Renal cortex interstitium (tissue), 11 donors: ENCODE results near the gene ADAD1. TPM values are rescaled to one million over a fixed set of nuclear protein-coding genes. Genes with fewer than 3 reads are reported as not detected.

Source experiments
- DNase-seq, 11 donors: peaks; one replicate each; pipeline ENCODE4 v3.0.0-alpha.2; 2013; ENCODE audit warnings: low read depth in 9 of 11, low spot score in 4 of 11; ENCODE audit errors: extremely low read depth in 1 of 11
- polyA plus RNA-seq, 3 donors: library from polyadenylated mRNA; unstranded; fragments of 120-200 nt; gene quantifications; one replicate each; pipeline ENCODE4 v1.2.1, GENCODE V29; 2013; ENCODE audit not compliant: insufficient read length in 3 of 3

The ADAD1 gene
- polyA plus RNA-seq, 3 donors, result not detected

- no peak for DNase-seq
Observed at GRCh38 chr4:122434285-122434684, 55.5 kb downstream of the ADAD1 start.

- DNase-seq, result no peak
Observed at GRCh38 chr4:122450847-122451246, 72.0 kb downstream of the ADAD1 start.

- DNase-seq, result peak in 1 of 11 donors; percentile 3
Observed at GRCh38 chr4:122453384-122453995, 74.7 kb downstream of the ADAD1 start.

DNA sequence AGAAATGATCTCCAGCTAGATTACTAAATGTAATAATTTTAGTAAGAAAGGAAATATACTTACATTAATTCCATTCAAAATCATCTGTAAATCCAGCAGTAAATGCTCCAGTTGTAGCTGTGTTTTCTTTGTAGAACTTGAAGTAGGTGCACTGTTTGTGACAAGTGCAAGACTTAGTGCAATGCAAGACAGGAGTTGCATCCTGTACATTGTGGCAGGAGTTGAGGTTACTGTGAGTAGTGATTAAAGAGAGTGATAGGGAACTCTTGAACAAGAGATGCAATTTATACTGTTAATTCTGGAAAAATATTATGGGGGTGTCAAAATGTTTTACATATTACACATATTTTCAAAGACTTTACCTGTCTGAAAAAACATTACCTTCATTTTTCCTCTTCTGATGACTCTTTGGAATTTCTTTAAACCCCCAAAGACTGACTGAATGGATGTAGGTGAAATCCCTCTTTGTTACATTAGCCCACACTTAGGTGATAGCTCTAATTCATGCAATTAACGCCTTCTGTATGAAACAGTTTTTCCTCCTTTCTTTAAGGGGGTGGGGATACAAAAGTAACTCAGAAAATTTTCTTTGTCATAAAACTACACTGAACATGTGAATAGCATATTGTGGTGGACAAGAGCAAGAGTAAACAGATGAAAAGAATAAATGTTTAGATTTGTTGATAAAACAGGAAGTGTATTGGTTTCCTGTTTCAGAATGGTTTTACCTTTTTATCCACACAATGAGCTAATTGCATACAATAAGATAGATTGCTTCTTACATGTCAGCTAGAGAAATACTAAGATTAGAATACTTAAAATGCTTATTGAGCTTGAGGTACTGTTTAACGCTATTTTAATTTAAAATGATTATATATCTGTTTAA, 77.7 kb downstream of the ADAD1 start, which contains the start of gene IL2:
Gene IL2, minus strand, starts transcription at position 495 of the 886 bp plus-strand sequence. Its CDS starts 285 bp downstream, at position 210.
- no peak for DNase-seq

DNA sequence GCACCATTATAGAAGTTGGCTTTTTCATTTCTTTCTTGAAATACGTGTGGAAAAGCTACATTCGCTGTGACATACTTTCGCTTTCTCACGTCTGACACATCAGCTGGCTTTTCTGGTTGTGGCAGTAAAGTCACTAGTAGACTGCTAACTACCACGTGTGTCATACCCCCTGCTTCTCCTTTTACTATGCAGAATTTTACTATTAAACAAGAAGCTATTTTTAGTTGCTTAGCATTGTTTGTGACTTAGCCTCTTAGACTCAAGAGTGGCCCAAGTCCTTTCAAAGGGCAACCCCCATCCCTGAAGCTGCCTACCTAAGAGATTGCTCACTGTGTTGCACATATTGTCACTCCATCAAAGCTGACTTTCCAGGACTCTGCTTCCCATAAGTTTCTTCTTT, 79.8 kb downstream of the ADAD1 start:
- no peak for DNase-seq

DNA sequence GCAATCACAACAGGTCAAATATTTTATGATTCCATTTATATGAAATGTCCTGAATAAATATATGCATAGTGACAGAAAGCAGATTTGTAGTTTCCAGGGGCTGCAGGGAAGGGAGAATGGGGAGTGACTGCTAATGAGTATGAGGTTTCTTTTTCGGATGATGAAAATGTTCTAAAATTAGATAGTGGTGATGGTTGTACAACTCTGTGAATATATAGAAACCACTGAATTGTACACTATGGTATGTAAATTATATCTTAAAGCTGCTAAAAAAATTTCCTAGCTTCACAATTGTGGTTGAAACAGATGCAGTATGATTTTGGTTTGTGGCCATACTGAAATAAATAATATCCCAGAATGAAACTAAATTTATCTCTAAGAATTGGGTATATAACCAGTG, 90.6 kb downstream of the ADAD1 start:
- DNase-seq, result no peak

GRCh38 chr4:122475233-122475632, 96.4 kb downstream of the ADAD1 start:
- no peak for DNase-seq

DNA sequence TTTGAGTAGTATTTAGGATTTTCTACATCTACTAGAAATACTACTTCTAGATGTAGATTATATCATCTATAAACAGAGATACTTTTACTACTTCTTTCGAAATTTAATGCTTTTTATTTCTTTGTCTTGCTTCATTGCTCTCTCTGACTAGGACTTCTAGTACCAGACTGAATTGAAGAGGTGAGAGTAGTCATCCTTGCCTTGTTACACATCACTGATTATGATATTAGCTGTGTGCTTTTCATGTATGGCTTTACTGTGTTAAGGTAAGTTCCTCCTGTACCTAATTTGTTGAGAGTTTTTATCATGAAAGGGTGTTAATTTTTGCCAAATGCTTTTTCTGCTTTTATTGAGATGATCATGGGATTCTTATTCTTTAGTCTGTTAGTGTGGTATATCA, 97.3 kb downstream of the ADAD1 start:
- DNase-seq, result no peak

DNA sequence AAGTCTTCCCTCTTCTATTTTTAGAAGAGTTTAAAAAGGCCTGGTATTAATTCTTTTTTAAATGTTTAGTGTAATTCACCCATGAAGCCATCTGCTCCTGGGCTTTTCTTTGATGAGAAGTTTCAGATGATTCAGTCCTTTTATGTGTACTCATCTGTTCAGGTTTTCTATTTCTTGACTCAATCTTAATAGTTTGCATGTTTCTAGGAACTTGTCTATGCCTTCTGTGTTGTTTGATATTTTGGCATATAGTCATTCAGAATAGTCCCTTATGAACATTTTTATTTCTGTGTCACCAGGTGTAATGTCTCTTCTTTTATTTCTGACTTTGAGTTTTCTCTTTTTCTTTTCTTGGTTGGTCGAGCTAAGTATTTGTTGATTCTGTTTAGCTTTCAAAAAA, 97.9 kb downstream of the ADAD1 start:
- DNase-seq, result no peak

Other genes with a start within 250 kb of the ADAD1 start
- 10 to 100 TPM; 78.4 to 95.0 (median 84.0) TPM for gene BLTP1, start 226.7 kb upstream of the ADAD1 start, polyA plus RNA-seq
- gene IL2, start 77.7 kb downstream of the ADAD1 start, polyA plus RNA-seq, result not detected
- gene IL21, start 242.1 kb downstream of the ADAD1 start, polyA plus RNA-seq, result not detected